ENCODE measurements around the gene ZBED6.

Gene ZBED6

DNA sequence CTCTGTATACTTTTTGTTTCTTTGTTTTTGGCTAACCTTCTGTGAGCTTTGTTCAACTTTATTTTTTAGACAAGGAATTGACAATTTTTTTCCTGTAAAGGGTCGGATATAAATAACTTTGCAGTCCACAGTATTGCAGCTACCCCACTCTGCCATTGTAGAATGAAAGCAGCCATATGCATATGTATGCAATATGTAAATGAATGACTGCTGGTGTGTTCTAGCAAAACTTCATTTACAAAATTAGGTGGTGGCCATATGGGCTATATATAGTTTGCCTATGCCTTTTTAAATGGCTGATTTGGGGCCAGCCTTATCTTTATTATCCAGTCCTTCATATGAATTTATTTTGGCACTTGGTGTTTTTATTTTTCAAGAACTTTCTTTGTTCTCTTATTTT, 48.0 kb downstream of the ZBED6 start:
- no peak for DNase-seq

Data from fibroblast of skin of back (primary cell).